ENCODE results near the gene INO80D. TPM values are rescaled to one million over a fixed set of nuclear protein-coding genes. Genes with fewer than 3 reads are reported as not detected.

Gene INO80D
- total and polyA plus RNA-seq, 7 donors = 1.7 to 17.7 (median 15.4) TPM

GRCh38 chr2:206069417-206069816 is 16.6 kb downstream of the INO80D start:
- DNase-seq (no peak), ATAC-seq (no peak)
- WGBS, 3 donors = 88 to 94% (median 93%) methylated on average over 2 of the region's 2 CpGs
- H3K4me3 ChIP-seq = no peak overlapping the region
- no peak overlapping the region for H3K27ac ChIP-seq
- H3K27me3 ChIP-seq (ENCODE audit: insufficient read depth in 3 of 3, low read length in 2 of 3) = no peaks in the 10 kb centered on the region
- no peaks in the 10 kb centered on the region for H3K9me3 ChIP-seq
- intact Hi-C loops (cut with DNase I) = no loop called here
- H3K4me1 ChIP-seq = no peaks in the 10 kb centered on the region
- H3K36me3 ChIP-seq (ENCODE audit: insufficient read depth in 1 of 2, low read depth in 1 of 2) = peaks cover 0 to 5% of the 10 kb centered on the region in 2 donors
- no peak for TF ChIP-seq CTCF (IDR thresholded peaks at IDR 0.05)

- DNase-seq = no peak
- no peaks in the 10 kb centered on the region for H3K27me3 ChIP-seq (ENCODE audit: insufficient read depth in 3 of 3, low read length in 2 of 3)
- H3K36me3 ChIP-seq (ENCODE audit: insufficient read depth in 1 of 2, low read depth in 1 of 2) = peaks cover 0 to 3% of the 10 kb centered on the region in 2 donors
- TF ChIP-seq CTCF (IDR thresholded peaks at IDR 0.05) = no peak
- 94 to 100% (median 96%) methylated on average over 1 of the region's 1 CpG for WGBS, 3 donors
- H3K4me1 ChIP-seq = no peaks in the 10 kb centered on the region
- intact Hi-C loops (cut with DNase I) = no loop called here
- ATAC-seq = no peak
- no peaks in the 10 kb centered on the region for H3K9me3 ChIP-seq
- no peak overlapping the region for H3K27ac ChIP-seq
- no peak overlapping the region for H3K4me3 ChIP-seq
Observed at GRCh38 chr2:206068207-206068606, 17.8 kb downstream of the INO80D start.

GRCh38 chr2:206064077-206064476 is 21.9 kb downstream of the INO80D start:
- Histone ChIP-seq H3K27me3 (ENCODE audit: insufficient read depth in 3 of 3, low read length in 2 of 3) (no peaks in the 10 kb centered on the region), H3K27ac (no peak overlapping the region), H3K4me1 (no peaks in the 10 kb centered on the region), H3K4me3 (no peak overlapping the region), H3K9me3 (no peaks in the 10 kb centered on the region), H3K36me3 (ENCODE audit: insufficient read depth in 1 of 2, low read depth in 1 of 2) (peaks cover 3 to 29% of the 10 kb centered on the region in 2 donors)
- intact Hi-C loops (cut with DNase I) = no loop called here
- no peak for DNase-seq
- ATAC-seq = peak in 1 of 4 donors; percentile 40
- 87 to 98% (median 94%) methylated on average over 2 of the region's 2 CpGs for WGBS, 3 donors
- no peak for TF ChIP-seq CTCF (IDR thresholded peaks at IDR 0.05)

GRCh38 chr2:206063635-206064034 is 22.3 kb downstream of the INO80D start:
- Histone ChIP-seq H3K9me3 (no peaks in the 10 kb centered on the region), H3K4me1 (no peaks in the 10 kb centered on the region), H3K27me3 (ENCODE audit: insufficient read depth in 3 of 3, low read length in 2 of 3) (no peaks in the 10 kb centered on the region), H3K36me3 (ENCODE audit: insufficient read depth in 1 of 2, low read depth in 1 of 2) (peaks cover 3 to 29% of the 10 kb centered on the region in 2 donors), H3K27ac (no peak overlapping the region), H3K4me3 (no peak overlapping the region)
- ATAC-seq (no peak), DNase-seq (no peak)
- 94 to 95% (median 95%) methylated on average over 1 of the region's 1 CpG for WGBS, 3 donors
- intact Hi-C loops (cut with DNase I) = no loop called here
- no peak for TF ChIP-seq CTCF (IDR thresholded peaks at IDR 0.05)

GRCh38 chr2:206062724-206063123 is 23.2 kb downstream of the INO80D start:
- peaks cover 3 to 34% of the 10 kb centered on the region in 2 donors for H3K36me3 ChIP-seq (ENCODE audit: insufficient read depth in 1 of 2, low read depth in 1 of 2)
- no peak for DNase-seq
- WGBS, 3 donors = 80 to 88% (median 84%) methylated on average over 7 of the region's 7 CpGs

More at GRCh38 chr2:206062724-206063123, 23.2 kb downstream of the INO80D start:
- no peak for TF ChIP-seq CTCF (IDR thresholded peaks at IDR 0.05)
- Histone ChIP-seq H3K9me3 (no peaks in the 10 kb centered on the region), H3K27ac (no peak overlapping the region), H3K27me3 (ENCODE audit: insufficient read depth in 3 of 3, low read length in 2 of 3) (no peaks in the 10 kb centered on the region), H3K4me1 (no peaks in the 10 kb centered on the region), H3K4me3 (no peak overlapping the region)
- no peak for ATAC-seq
- intact Hi-C loops (cut with DNase I) = no loop called here
